ENCODE results near the gene FBXW11. TPM values are rescaled to one million over a fixed set of nuclear protein-coding genes. Genes with fewer than 3 reads are reported as not detected.

The FBXW11 gene
- 66.3 and 71.5 TPM in 2 replicates for total RNA-seq (2014; rRNA removed; shearing (Covaris generic))
- polyA plus RNA-seq (2014; cell fraction: nucleus; rRNA removed), result 36.3 and 36.5 TPM in 2 replicates

DNA sequence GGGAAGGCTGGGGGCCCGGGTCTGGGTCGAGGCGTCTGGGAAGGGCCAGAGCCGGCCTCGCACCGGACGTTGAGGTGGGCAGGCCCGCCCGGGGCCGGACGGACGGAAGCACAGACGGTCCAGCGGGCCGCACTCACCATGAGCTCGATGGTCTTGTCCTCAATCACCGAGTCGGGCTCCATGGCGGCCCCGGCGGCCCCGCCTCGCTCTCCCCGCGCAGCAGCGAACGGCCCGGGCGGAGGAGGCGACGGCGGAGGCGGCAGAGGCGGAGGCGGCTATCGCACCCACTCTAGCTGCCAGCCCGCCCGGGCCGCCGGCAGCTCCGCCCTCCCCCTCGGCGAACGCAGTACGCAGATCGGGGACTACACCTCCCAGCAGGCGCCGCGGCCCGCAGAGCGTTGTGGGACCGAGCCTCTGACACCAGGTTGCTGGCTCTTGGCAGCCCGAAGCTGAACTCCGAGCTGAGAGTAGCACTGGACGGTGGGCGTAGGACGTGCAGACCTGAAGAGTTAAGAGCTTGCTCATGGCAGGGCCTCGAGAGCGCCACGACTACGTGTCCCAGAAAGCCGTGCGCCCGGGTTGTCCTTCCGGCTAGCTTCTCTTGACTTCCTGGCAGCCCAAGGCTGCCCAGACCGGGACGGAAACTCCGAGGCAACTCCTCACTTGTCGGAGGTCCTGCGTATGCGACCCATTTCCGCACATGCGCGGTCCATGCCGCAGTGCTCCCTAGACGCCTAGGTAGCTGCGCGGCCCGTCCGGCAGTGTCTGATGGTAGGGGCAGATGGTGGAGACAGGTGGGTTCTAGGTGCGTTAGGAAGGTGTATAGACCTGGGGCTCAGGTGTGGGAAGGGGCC lies at the start of gene FBXW11:
TSS of gene FBXW11 (minus strand) at position 318 of the 854 bp plus-strand sequence. CDS start at position 182, 136 bp downstream.
- DNase-seq (ENCODE audit: extremely low read depth, low read depth), result peak; percentile 97

DNA sequence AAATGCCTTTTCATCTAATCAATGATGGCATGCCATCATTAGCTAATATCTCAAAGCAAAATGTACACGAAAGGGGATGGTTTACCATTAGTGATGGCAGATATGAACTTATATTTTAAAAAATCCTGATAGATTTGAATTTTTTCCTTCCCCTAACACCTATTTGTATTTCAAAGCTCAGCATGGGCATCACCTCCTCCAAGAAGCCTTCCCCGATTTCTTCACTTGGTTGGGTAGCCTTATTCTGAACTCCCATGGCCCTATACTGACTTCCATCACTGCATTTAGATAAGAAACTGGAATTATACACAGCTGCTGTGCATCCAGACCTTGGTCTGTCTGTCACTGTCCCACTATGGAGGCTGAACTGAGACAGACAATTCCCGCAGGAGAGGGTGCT lies 49.6 kb upstream of the FBXW11 start:
- no peak for DNase-seq (ENCODE audit: extremely low read depth, low read depth)

DNA sequence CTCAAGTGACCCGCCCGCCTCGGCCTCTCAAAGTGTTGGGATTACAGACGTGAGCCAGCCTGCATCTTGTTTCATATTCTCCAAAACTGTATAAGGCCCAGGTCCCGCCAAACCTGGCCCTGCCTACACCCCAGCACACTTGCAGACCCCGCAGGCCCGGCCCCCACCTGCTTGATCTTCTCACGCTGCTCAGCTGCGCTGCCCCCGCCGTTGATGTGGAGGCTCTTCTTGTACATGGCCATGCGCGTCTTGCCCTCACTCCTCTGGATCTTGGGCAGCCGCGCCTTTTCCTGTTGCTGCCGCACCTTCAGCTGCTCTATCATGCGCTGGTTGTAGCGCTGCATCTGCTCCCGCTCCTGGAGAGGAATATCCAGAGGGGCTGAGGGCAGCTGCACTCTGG lies 49.0 kb upstream of the FBXW11 start:
- no peak for DNase-seq (ENCODE audit: extremely low read depth, low read depth)

DNA sequence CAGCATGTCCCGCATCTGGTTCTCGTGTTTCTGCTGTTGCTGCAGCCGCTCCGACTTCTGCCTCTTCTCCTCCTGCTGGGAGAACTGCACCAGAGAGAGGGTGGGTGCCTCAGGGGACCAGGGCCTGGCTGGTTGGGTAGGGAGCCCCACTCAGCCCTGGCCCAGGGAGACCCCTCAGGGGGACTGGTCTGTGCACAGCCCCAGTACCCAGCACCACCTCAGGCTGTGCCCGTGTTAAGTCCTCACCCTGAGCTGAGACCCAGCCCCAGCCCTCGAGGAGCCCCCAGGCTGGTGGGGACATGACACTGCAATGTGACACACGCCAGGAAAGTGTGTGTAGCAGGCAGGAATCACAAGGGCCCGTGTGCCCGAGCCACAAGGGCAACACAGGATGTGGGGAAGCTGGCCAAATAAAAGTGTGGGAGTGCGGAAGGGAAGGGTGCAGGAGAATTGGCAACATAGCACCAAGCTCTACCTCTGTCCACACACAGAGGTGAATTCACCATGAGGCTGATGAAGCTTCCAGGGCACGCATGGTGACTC lies 48.2 kb upstream of the FBXW11 start:
- DNase-seq (ENCODE audit: extremely low read depth, low read depth), result no peak

DNA sequence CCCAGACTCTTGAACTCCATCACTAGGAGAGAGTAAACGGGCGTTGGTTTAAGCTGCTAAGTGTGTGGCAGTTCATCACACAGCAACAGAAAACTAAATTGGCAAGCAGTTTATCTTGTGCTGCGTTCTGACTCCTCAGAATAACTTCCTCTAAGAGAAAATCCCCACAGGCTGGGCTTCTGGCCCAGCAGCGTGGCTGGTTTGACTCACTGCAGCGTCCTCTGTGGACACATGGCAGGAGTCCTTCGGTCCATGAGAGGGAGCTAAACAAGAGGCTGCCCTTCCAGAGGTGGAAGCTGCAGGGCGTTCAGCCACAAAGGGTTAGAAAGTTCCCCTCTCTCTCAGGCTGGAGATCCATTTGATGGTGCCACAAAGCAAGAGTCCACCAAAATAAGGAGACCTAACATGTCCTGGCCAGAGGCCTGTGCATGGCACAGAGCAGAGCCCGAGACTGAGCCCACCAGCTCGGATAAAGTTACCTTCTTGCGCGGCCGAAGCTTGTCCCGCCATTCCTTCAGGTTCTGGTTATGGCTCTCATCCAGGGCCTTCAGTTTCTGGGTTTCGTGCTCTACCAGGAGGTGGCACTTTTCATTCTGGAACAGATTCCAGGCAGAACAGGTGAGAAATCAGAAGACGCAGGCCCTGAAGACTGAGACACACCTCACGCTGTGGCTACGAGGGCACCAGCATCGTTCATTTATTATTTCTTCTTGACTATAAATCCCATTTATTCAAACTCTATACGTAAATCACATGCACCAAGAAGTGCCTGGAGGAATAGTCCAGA lies 46.2 kb upstream of the FBXW11 start:
- no peak for DNase-seq (ENCODE audit: extremely low read depth, low read depth)

DNA sequence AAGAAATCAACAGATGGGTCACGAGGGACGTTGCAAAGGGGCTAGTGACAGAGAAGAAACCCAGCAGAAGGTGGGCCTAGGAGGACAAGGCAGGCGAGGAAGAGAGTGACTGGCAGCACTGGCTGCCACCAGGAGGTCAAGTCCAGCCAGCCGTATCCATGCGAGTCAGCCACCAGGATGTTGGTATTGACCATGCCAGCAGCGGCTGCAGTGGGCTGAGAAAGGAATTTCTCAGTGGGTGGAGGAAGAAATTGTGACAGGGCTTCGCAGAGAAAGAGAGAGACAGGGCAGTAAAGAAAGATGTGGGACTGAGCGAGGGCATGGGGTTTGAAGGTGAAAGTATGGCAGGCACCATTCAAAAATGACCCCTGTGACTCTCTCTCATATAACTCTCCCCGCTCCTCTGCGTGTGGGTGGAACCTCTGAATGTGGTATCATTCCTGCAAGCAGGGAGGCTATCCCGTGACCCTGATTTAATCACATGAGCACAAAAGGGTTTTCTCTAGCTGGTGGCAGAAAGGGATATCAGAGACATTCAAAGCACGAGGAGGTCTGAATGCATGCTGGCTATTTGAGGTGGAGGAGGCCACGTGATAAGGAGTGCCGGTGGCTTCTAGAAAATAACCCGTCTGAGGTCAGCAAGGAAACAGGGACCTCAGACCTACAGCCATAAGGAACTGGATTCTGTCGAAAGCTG lies 45.4 kb upstream of the FBXW11 start:
- DNase-seq (ENCODE audit: extremely low read depth, low read depth), result no peak

DNA sequence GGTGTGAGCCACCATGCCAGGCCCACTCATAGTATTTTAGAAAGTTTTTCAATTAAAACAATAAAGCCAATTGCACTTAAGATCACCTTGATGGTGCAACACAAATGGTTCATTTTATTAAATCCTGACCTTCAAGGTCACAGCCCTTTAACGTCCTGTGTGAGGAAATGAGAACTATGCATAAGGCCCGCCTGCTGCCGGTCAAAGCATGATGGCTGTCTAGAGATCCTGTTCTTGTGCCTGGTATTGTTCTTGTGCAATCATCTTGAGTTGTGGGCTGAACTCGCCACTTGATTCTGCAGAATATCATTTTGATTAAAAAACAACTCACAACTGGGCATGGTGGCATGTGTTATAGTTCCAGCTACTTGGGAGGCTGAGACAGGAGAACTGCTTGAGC lies 43.6 kb upstream of the FBXW11 start:
- DNase-seq (ENCODE audit: extremely low read depth, low read depth), result no peak

DNA sequence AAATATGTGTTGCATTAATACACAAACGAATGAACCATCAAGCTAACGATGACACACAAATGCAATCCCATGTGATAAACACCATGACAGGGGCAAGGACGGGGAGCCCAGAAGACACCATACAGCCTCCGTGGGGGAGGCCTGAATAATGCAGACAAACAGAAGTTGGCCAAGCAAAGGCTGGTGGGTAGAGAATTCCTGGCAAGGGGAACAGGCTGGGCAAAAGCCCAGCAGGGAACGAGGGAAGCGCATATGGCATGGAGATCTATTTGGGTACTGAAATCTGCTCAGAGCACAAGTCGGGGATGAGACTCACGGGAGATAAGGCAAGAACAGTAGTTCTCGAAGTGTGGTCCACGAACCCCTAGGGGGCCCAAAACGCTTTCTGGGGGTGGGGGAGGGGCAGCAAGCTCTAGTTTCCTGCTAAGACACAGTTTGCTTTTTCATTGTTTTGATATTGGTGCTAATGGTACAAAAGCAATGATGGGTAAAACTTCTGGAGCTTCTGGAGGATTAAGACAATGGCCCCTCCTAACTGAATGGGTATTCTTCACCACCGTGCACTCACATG lies 42.9 kb upstream of the FBXW11 start:
- no peak for DNase-seq (ENCODE audit: extremely low read depth, low read depth)

DNA sequence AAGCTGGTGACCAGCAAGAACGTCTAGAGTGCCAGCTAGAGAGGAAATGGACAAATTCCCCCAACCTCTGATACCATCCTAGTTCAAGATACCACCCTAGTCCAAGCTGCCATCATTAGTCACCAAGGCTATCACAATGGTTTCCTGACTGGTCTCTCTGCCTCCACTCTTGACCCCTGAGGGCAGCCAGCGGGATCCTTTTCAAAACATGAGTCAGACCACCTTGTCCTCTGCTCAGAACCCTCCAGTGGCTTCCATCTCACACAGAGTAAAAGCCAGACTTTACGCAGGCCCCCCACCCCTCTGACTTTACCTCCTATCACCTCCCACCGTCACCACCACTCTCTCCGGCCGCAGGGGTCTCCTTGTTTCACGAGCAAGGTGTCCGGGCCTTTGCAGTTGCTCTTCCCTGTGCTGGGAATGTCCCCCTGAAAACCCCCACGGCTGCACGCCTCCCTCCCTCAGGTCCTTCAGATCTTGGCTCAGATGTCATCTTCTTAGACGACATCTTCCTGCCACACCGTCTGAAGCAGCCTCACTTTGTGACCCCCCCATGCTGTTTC lies 42.2 kb upstream of the FBXW11 start:
- no peak for DNase-seq (ENCODE audit: extremely low read depth, low read depth)

DNA sequence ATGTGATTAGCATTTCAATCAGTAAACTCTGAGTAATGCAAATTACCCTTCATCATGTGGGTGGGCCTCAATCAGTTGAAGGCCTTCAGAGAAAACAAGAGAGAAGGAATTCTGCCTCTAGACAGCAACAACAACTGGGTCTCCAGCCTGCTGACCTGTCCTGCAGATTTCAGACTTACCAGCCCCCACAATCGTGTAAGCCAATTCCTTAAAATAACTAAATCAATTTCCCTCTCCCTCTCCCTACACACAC lies 41.7 kb upstream of the FBXW11 start:
- no peak for DNase-seq (ENCODE audit: extremely low read depth, low read depth)

DNA sequence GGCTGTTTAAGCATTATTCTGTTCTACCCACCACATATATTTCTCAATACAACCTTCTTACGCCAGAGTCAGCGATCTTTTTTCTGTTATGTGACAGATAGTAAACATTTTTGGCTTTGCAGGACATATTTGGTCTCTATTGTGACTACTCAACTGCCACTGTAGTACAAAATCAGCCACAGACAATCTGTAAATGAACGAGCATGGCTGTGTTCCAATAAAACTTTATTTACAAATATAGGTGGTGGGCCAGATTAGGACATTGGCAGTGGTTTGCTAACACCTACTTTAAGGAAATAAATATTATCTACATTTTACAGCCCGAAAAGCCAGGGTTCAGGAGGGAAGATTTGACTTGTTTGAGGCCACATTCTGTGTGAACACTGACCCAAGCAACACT lies 40.2 kb upstream of the FBXW11 start:
- DNase-seq (ENCODE audit: extremely low read depth, low read depth), result no peak

DNA sequence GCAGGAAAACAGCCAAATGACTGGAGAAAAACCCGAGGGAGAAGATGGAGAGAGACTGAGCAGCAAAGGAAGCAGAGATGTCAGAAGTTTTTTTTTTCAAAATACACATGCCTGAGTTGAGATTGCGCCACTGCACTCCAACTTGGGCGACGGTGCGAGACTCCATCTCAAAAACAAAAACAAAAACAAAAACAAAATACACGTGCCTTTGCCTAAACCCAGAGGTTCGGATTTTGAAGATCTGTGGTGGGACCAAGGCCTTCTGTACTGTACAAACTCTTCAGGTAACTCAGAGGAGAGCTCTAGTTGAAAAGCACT lies 38.8 kb upstream of the FBXW11 start:
- DNase-seq (ENCODE audit: extremely low read depth, low read depth), result no peak

DNA sequence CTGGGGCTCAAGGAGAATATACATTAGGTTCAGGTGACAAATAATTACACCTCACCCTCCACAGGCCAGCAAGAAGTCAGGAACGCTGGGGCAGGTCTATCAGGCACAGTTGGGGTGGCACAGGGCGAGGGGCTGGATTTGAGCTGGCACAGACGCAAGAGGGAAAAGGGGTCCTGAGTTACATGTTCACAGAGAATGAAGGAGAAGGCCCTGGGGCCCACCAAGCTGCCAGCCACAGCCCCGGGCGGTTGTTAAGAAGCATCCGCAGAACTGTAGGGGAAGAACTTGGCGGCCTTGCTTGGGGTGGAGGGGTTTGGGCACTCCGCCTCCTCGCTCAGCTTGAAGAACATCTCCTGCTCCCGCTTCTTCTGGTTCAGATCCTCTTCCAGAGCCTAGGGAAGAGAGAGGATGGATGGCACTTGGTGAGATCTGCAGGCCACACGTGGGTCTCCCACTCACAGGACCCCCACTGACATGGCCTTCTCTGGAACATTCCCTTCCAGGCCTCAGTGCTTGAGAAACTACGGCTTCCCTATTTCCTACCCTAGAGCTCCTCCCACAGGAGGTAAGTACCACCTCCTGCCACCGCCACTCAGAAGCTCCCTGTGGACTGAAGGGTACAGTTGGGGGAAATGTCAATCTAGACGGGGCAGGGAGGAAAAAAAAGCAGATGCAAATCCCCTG lies 38.3 kb upstream of the FBXW11 start:
- DNase-seq (ENCODE audit: extremely low read depth, low read depth), result no peak

DNA sequence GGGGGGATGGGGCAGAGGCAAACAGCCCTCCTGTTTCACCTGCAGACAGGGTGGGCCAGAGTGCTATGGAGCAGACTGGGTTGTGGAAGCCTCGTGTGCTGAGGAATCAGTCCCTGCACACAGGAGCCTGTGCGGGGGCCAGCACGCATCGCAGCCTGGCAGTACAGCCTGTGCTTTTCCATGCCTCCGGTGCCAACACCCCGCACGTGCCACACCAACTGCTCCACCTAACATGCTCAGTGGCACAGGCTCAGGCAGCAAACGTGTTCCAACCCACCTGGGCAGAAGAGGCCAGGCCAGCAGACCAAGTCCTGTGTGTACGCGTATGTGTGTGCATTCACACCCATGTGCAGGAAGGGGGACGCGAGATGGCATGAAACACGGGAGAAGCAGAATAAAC lies 37.4 kb upstream of the FBXW11 start:
- DNase-seq (ENCODE audit: extremely low read depth, low read depth), result no peak

DNA sequence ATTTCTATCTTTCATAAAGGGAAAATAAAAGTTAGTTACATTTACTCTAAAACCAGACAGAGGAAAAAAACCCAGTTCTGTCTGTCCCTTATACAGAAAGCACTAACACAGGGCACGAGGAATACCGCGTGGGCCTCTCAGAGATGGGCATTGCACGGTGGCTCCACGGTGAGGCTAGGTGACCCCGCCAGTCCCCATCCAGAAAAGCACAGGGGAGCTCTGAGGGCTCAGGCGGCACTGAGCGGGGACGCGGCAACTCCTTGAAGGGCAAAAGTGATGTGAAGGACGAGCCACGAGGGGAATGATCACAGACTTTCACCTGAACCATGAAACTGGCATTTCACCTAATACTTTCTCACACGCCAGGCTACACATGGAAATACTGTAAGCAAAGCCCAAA lies 35.7 kb upstream of the FBXW11 start:
- DNase-seq (ENCODE audit: extremely low read depth, low read depth), result no peak

DNA sequence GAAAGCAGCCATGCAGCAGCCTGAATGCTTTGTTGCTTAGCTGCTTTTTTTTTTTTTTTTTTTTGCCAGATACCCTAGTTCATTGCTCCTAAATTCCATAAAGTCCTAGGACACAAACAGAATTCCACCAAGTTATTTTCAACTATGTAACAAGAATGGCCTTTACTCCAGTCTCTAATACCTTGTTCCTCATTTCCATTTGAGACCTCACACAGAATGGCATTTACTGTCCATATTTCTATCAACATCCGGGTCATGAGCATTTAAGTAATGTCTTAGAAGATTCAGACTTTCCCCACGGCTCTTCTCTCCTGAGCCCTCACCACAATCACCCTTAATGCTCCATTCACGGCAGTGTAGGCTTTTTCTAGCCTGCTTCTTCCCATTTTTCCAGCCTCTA lies 31.7 kb upstream of the FBXW11 start:
- no peak for DNase-seq (ENCODE audit: extremely low read depth, low read depth)

DNA sequence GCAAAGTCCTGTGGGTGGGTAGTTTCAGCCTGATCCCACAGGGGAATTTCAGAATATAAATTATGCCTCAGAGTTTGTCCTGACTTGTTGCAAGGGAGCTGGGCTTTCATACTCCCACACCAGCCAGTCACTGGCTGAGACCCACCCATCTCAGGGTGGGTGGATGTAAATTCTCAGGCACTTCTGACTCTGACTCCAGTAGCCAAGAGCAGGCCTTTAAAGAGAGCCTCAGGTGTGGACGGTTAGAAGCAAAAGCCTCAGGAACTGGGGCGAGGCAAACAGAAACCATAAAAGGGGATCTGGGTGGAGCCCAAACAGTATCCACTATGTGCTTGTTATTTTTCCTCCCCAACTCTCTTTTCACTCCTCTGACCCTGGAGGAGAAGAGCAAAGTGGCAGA lies 28.6 kb upstream of the FBXW11 start:
- no peak for DNase-seq (ENCODE audit: extremely low read depth, low read depth)

DNA sequence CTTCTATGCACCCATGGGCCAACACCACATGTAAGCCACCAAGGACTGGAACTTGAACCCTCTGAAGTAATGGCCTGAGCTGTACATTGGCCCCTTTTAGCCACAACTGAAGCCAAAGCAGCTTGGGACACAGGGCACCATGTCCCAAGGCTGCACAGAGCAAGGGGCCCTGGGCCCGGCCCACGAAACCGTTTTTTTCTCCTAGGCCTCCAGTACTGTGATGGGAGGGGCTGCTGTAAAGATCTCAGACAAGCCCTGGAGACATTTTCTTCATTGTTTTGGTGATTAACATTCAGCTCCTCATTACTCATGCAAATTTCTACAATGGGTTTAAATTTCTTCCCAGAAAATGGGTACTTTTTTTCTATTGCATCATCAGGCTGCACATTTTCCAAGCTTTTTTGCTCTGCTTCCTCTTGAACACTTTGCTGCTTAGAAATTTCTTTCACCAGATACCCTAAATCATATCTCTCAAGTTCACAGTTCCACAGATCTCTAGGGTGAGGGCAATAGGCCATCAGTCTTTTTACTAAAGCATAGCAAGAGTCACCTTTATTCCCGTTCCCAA lies 25.5 kb upstream of the FBXW11 start:
- no peak for DNase-seq (ENCODE audit: extremely low read depth, low read depth)

DNA sequence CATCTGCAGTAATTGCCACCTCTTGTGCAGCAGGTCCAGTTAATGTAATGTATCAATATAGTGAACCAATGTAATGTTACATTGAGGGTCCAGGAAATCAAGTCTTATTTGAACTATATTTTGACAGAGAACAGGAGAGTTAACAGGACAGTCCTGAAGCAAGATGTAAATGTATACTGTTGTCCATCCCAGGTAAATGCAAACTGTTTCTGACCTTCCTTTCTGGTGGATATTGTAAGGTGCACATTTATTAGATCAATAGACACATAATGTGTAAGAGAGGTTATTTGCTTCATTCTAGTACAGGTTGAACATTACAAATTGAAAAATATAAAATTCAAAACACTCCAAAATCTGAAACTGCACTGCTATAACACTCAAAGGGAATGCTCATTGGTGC lies 23.4 kb upstream of the FBXW11 start:
- DNase-seq (ENCODE audit: extremely low read depth, low read depth), result no peak

DNA sequence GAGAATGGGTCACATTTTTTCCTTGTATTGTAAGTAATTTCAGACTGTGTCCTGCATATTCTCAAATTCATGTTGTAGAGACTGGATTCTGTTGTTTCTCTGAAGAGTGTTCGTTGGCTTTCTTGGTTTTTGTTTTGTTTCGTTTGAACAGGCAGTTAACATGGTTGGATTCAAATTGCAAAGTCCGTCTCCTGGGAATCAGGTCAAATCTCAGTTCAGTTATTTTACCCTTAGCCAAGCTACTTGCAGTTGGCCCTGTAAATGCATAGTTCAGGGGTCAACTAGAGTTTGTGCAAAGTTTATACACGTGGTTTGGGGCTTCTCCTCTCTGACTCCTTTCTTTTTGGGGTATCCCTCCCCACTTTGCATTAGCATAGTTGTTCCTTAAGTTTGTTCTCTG lies 21.7 kb upstream of the FBXW11 start:
- no peak for DNase-seq (ENCODE audit: extremely low read depth, low read depth)

All from NCI-H460 (cell line).